GM19455 (cell line): ENCODE data around the gene INF2.
"Not testable (repeated sequence)": the region's sequence is repeated elsewhere in the genome, so short reads cannot be mapped to it uniquely, and the experiment has no call there.

Experiments used
- ATAC-seq: cut with Tn5 transposase; IDR thresholded peaks from one replicate; pipeline ENCODE4 v1.9.1; 2021; ENCODE audit not compliant: unreplicated experiment

Gene INF2

DNA sequence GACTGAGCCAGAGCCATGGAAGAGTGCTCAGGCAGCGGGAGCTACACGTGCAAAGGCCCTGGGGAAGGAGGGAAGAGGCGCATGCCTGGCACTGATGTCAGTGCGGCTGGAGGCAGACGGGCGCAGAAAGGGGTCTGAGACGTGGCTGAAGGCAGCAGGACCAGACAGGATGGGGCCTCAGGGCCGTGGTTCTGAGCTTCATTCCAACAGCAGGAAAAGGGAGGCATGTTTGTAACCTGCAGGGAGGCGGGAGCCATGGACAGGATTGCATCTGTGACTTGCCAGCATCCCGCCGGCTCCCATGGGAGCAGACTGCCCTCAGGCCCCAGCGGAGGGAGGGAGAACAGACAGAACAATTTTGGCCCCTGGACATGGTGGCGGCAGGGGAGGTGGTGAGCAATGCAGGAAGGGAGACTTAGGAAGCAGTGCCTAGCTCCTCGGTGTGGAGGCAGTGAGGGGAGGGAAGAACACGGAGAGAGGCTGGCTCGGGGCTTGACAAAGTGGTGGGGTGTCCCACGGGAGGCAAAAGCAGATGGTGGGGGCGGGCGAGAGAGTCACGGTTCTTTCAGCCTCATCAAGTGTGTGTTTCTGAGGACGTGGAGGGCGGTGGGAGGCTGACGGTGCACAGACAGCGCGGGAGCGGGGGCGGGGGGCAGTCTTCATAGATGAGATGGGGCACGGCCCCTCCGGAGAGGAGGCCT lies 33.3 kb upstream of the INF2 start:
- ATAC-seq = no peak

- ATAC-seq = no peak
Measured at GRCh38 chr14:104657101-104657524, 32.3 kb upstream of the INF2 start.

- no peak for ATAC-seq
Measured at GRCh38 chr14:104657563-104658324, 31.7 kb upstream of the INF2 start.

GRCh38 chr14:104658325-104658712 lies 31.1 kb upstream of the INF2 start:
- no peak for ATAC-seq

- no peak for ATAC-seq
Measured at GRCh38 chr14:104659146-104659545, 30.3 kb upstream of the INF2 start.

- ATAC-seq = no peak
Measured at GRCh38 chr14:104659764-104660523, 29.5 kb upstream of the INF2 start.

DNA sequence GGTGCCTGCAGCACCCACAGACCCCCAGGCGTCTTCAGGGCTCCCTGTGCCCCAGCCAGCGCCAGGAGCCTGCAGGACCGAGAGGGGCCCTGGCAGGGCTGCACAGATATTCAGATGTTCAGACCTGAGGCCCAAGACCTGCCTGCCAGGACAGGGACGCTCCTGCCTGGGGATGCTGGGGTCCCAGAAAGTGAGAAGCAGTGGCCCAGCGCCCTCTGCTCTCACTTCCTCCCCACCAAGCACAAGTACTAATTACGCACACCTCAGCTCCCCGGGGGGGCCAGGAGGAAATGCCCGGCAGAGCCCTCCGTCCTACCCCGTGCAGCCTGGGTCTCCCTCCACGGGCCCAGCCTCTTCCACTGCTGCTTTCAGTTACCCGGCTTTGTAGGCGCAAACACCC lies 28.8 kb upstream of the INF2 start:
- ATAC-seq = no peak

DNA sequence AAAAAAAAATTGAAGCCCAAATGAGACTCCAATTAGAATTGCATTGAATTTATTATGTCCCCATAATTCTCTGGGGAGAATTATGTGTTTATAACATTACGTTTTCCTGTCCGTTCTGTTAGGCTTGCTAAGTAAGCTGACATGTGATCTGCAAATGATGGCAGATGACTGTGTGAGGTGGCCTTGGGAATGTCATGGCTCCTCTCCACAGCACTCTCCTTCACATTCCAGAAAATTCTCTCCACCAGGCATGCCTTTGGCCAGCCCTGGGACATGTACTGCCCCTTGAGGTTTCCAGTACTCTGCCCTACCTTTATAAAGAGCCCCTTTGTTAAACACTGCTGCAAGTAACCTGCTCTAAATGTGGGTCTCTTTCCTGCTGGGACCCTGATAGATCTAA lies 28.3 kb upstream of the INF2 start:
- no peak for ATAC-seq

DNA sequence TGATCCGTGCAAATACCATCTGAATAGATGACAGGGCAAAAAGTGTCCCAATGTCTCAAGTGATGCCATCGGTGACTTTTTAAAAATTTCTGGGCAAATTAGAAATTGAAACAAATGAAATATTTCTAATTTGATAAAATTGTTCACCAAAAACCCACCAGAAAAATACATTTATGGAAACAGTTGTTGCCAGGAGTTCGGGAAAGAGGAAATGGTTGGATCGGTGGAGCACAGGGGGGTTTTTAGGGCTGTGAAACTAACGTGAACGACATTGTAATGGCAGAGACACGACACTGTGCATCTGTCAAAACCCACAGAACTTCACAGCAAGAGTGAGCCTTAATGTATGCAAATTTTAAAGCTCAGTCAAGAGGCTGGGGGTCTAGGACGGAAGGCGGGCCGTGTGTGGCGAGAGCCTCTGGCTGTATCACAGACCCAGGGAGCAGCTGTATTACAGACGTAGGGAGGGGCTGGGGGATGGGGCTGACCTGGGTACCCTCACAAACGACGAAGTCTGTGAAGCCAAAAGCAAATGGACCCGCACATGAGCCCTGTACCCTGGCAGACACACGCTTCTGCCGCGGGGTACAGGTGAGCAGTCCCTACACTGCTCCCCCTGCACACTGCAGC lies 27.8 kb upstream of the INF2 start:
- not testable (repeated sequence) for ATAC-seq

DNA sequence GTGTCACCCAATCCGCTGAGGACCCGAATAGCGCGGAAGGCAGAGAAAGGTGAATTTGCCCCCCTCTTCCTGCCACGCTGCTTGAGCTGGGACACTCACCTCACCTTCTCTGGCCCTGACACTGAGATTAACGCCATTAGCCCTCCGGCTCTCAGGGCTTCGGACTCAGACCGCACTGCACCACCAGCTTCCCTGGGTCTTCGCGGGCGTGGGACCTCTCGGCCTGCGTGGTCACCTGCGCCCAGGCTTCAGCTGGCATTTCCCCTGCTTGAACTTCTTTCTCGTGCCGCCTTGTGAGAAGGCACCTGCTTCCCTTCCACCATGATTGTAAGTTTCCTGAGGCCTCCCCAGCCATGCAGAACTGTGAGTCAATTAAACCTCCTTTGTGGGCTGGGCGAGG lies 26.9 kb upstream of the INF2 start:
- not testable (repeated sequence) for ATAC-seq

- no peak for ATAC-seq
Measured at GRCh38 chr14:104664107-104664506, 25.3 kb upstream of the INF2 start.

- ATAC-seq = no peak
Measured at GRCh38 chr14:104664588-104664987, 24.8 kb upstream of the INF2 start.

DNA sequence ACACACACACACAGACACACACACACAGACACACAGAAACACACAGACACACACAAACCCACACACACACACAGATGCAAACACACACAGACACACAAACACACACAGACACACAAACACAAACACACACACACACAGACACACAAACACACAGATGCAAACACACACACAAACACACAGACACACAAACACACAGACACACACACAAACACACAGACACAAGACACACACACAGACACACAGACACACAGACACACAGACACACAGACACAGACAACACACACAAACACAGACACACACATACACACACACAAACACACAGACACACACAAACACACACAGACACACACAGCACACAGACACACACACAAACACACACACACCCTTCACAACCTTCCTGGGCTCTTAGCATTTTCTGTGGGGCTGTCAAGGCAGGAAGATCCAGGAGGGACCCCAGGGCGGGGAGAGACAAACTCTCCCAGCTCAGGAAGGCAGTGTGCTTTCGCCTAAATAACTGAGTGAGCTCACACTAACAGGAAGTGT lies 24.2 kb upstream of the INF2 start:
- no peak for ATAC-seq

DNA sequence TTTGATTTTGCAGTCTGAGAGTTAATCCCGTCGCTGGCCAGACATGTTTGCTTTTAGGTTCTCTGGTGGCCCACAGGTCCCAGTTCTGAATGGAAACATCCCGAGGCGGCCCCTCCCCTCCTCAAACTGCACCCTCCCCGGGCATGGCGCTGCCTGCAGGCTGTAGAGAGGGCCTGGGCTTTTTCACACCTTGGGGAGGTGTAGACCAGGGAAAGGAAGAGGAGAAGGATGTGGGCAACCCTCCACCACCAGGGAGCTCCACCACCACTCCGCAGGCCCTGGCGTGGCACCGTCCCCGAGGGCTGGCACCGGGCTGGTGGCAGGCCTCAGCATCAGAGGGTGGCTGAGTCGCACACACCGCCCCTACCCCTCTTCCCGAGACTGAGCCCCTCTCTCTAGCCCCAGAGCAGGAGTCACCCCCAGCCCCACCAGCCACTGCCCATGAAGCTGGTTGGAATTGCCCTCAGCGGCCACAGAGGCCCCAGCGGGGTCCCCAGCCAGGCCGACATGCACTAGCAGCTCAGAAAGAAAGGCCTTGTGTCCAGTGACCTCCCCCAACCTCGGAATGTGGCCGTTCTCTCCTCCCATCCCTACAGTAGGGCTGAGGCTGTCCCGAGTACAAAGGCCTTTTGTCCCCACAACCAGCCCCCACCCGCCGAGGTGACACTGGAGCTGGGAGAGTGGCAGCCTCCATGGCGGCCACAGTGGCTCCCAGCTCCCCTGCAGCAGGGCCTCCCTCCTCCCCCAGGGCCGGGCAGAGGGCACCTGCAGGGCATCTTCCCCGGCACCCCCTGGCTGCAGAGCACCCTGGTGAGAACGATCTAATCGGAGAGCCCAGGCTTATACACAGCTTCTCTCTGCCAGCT lies 23.5 kb upstream of the INF2 start:
- no peak for ATAC-seq

DNA sequence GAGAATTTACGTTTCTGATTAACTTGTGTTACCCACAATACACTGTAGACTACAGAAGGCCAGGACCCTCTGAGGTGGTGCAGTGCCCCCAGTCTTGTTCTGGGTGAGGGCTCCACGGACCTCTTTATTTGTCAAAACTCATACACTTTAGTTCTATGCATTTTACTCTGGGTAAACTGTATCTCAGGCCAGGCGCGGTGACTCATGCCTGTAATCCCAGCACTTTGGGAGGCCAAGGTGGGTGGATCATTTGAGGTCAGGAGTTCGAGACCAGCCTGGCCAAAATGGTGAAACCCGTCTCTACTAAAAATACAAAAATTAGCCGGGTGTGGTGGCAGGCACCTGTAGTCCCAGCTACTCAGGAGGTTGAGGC lies 22.9 kb upstream of the INF2 start:
- ATAC-seq = not testable (repeated sequence)

GRCh38 chr14:104666981-104667380 lies 22.4 kb upstream of the INF2 start:
- no peak for ATAC-seq

- no peak for ATAC-seq
Measured at GRCh38 chr14:104669697-104670096, 19.7 kb upstream of the INF2 start.

GRCh38 chr14:104671330-104671977 lies 18.0 kb upstream of the INF2 start:
- ATAC-seq = not testable (repeated sequence)

DNA sequence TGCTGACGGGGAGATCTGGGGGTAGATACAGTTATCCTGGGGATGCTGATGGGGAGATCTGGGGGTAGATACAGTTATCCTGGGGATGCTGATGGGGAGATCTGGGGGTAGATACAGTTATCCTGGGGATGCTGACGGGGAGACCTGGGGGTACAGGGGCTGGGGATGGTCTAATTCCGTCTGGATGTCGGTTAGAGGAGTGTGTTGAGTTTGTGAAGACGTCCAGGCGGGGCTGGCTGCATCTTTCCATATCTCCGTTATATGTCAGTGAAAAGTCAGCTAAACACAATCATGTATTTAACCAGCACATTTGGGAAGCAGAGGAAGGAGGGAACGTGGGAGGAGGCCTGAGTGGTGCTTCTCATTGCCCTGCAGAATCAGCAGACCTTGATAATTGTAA lies 17.3 kb upstream of the INF2 start:
- not testable (repeated sequence) for ATAC-seq

DNA sequence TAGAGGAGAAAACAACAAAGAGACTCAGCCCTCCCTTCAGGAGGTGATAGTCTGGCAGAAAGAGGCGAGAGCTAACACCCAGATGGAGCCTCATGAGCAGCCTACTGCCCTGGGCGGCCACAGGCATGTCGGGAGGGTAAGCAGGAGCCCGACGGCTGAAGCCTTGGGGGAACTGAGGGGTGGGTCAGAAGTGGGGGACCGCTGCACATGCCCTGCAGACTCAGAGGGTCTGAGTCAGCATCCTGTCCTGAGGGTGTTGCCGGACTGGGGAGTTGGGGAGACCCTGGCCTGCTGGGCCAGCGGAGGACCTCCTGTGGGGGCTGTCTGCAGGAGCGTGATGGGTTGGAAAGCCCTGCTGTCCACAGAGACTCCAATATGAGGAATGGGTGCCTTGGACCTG lies 15.9 kb upstream of the INF2 start:
- no peak for ATAC-seq
